Neural cell (in vitro differentiated cells): ENCODE results near the gene CCDC150. TPM values are rescaled to one million over a fixed set of nuclear protein-coding genes. Genes with fewer than 3 reads are reported as not detected.

Source experiments
- H2AFZ ChIP-seq: fragments of 200-600, 300-800 bp; sonication (generic), shearing (Covaris generic); 2 replicates; pipeline ENCODE4 v1.6.0; 2014; ENCODE audit warnings: low read depth, mild to moderate bottlenecking, antibody characterized with exemption, low read length, moderate library complexity
- H3F3A ChIP-seq: fragments of 200-600 bp; shearing (Covaris generic); 2 replicates; pipeline ENCODE4 v1.6.1; 2016; ENCODE audit warnings: mild to moderate bottlenecking, moderate library complexity, mixed read lengths, antibody characterized with exemption, low read length; ENCODE audit not compliant: insufficient read depth, poor library complexity, severe bottlenecking
- H3K27ac ChIP-seq: fragments of 200-600, 300-800 bp; sonication (generic), shearing (Covaris generic); 2 replicates; pipeline ENCODE4 v1.5.1; 2014; ENCODE audit warnings: mild to moderate bottlenecking, low read length, moderate library complexity
- H3K27me3 ChIP-seq: fragments of 300-800, 200-600 bp; sonication (generic), shearing (Covaris generic); 2 replicates; pipeline ENCODE4 v1.6.0; 2014; ENCODE audit warnings: mild to moderate bottlenecking, low read depth, low read length, moderate library complexity; ENCODE audit not compliant: insufficient read depth
- H3K36me3 ChIP-seq: fragments of 300-800, 200-600 bp; sonication (generic), shearing (Covaris generic); 2 replicates; pipeline ENCODE4 v1.5.1; 2014; ENCODE audit warnings: mild to moderate bottlenecking, antibody characterized with exemption, low read length, moderate library complexity; ENCODE audit not compliant: insufficient read depth
- H3K4me2 ChIP-seq: fragments of 300-800, 200-600 bp; sonication (generic), shearing (Covaris generic); 2 replicates; pipeline ENCODE4 v1.6.0; 2014; ENCODE audit warnings: mild to moderate bottlenecking, low read length
- H3K4me3 ChIP-seq: fragments of 300-800, 200-600 bp; sonication (generic), shearing (Covaris generic); 2 replicates; pipeline ENCODE4 v1.5.1; 2014; ENCODE audit warnings: mild to moderate bottlenecking, low read length, moderate library complexity
- H3K79me2 ChIP-seq: fragments of 200-600 bp; shearing (Covaris generic); replicated peaks from 2 replicates; pipeline ENCODE4 v1.6.0; 2014; ENCODE audit warnings: mild to moderate bottlenecking, low read length, moderate library complexity; ENCODE audit not compliant: insufficient read depth
- H3K9ac ChIP-seq: fragments of 300-800, 200-600 bp; sonication (generic), shearing (Covaris generic); 2 replicates; pipeline ENCODE4 v1.6.1; 2016; ENCODE audit warnings: mild to moderate bottlenecking, low read length, mixed read lengths
- H3K9me2 ChIP-seq: fragments of 200-600 bp; shearing (Covaris generic); 2 replicates; pipeline ENCODE4 v1.6.1; 2016; ENCODE audit warnings: mild to moderate bottlenecking, low read length, mixed read lengths; ENCODE audit not compliant: insufficient read depth
- H3K9me3 ChIP-seq: fragments of 200-600, 300-800 bp; sonication (generic), shearing (Covaris generic); 2 replicates; pipeline ENCODE4 v1.6.1; 2016; ENCODE audit warnings: mild to moderate bottlenecking, mixed run types, low read length, moderate library complexity, mixed read lengths
- H4K20me1 ChIP-seq: fragments of 200-600 bp; shearing (Covaris generic); 2 replicates; pipeline ENCODE4 v1.6.1; 2016; ENCODE audit warnings: mild to moderate bottlenecking, mixed run types; ENCODE audit not compliant: insufficient read depth
- CTCF ChIP-seq: fragments of 450-650 bp; IDR thresholded peaks from 2 replicates; pipeline ENCODE4 v1.5.1; 2014; ENCODE audit warnings: antibody characterized with exemption, mild to moderate bottlenecking, moderate library complexity; ENCODE audit not compliant: poor library complexity, severe bottlenecking
- EP300 ChIP-seq: fragments of 450-650 bp; conservative IDR thresholded peaks from 2 replicates; pipeline ENCODE4 v1.6.1; 2014; ENCODE audit warnings: antibody characterized with exemption, mild to moderate bottlenecking, moderate library complexity; ENCODE audit not compliant: poor library complexity, severe bottlenecking
- EZH2 ChIP-seq: fragments of 200-600, 300-800 bp; shearing (Covaris generic), sonication (generic); IDR thresholded peaks from 2 replicates; pipeline ENCODE4 v1.6.1; 2014; ENCODE audit warnings: antibody characterized with exemption, low read length, borderline replicate concordance, mild to moderate bottlenecking; ENCODE audit not compliant: insufficient read depth, poor library complexity, severe bottlenecking
- MXI1 ChIP-seq: fragments of 450-650 bp; conservative IDR thresholded peaks from 2 replicates; pipeline ENCODE4 v1.6.1; 2014; ENCODE audit warnings: antibody characterized with exemption, mild to moderate bottlenecking; ENCODE audit not compliant: poor library complexity, severe bottlenecking
- POLR2AphosphoS5 ChIP-seq: IDR thresholded peaks from 2 replicates; pipeline ENCODE4 v1.6.1; 2012
- RAD21 ChIP-seq: fragments of 450-650 bp; conservative IDR thresholded peaks from 2 replicates; pipeline ENCODE4 v1.6.1; 2014; ENCODE audit warnings: antibody characterized with exemption, mild to moderate bottlenecking, moderate library complexity
- REST ChIP-seq: IDR thresholded peaks from 2 replicates; pipeline ENCODE4 v1.6.1; 2012; ENCODE audit warnings: borderline replicate concordance
- SMC3 ChIP-seq: fragments of 450-650 bp; conservative IDR thresholded peaks from 2 replicates; pipeline ENCODE4 v1.6.1; 2014; ENCODE audit warnings: antibody characterized with exemption, mild to moderate bottlenecking, moderate library complexity; ENCODE audit not compliant: poor library complexity
- TAF1 ChIP-seq: IDR thresholded peaks from 2 replicates; pipeline ENCODE4 v1.6.1; 2012; ENCODE audit warnings: low read depth
- polyA plus RNA-seq: library from polyadenylated mRNA; depleted of rRNA; stranded (reverse); fragments of >200 nt; gene quantifications from 2 replicates; pipeline ENCODE4 v1.2.3, GENCODE V29; 2014

Gene CCDC150
- polyA plus RNA-seq, 1 donor from 2014 or later = 0.57 TPM

DNA sequence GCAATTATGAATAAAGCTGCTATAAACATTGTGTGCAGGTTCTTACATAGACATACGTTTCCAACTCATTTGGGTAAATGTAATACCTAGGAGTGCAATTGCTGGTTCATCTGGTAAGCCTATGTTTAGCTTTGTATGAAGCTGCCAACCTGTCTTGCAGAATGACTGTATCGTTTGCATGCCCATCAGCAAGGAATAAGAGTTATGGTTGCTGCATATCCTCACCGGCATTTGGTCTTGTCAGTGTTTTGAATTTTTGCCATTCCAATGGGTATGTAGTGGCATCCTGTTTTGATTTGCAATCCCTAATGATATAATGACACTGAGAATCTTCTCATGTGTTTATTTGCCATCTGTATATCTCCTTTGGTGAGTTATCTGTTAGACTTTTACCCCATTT, 20.7 kb downstream of the CCDC150 start:
- no peak overlapping the region for H2AFZ ChIP-seq
- no peaks in the 10 kb centered on the region for H3K36me3 ChIP-seq
- H3K27me3 ChIP-seq = no peaks in the 10 kb centered on the region
- H3K79me2 ChIP-seq = no peaks in the 10 kb centered on the region
- H3K27ac ChIP-seq = no peak overlapping the region
- no peak overlapping the region for H3K4me3 ChIP-seq
- no peaks in the 10 kb centered on the region for H4K20me1 ChIP-seq
- TF ChIP-seq SMC3 = no peak
- no peak for TF ChIP-seq TAF1
- TF ChIP-seq EZH2 = no peak
- no peak for TF ChIP-seq EP300
- TF ChIP-seq MXI1 = no peak
- H3K9me2 ChIP-seq = no peaks in the 10 kb centered on the region
- no peak overlapping the region for H3K4me2 ChIP-seq
- no peaks in the 10 kb centered on the region for H3K9me3 ChIP-seq
- H3F3A ChIP-seq = no peaks in the 10 kb centered on the region
- no peak overlapping the region for H3K9ac ChIP-seq

- TF ChIP-seq RAD21 (no peak), EZH2 (no peak), TAF1 (no peak), SMC3 (no peak), EP300 (no peak), REST (no peak), CTCF (no peak), POLR2AphosphoS5 (no peak), MXI1 (no peak)
- H3K9me2 ChIP-seq = no peaks in the 10 kb centered on the region
- no peaks in the 10 kb centered on the region for H3F3A ChIP-seq
- no peak overlapping the region for H3K4me2 ChIP-seq
- H4K20me1 ChIP-seq = no peaks in the 10 kb centered on the region
- no peaks in the 10 kb centered on the region for H3K27me3 ChIP-seq
- H3K79me2 ChIP-seq = no peaks in the 10 kb centered on the region
- no peaks in the 10 kb centered on the region for H3K36me3 ChIP-seq
- no peak overlapping the region for H2AFZ ChIP-seq
- no peak overlapping the region for H3K4me3 ChIP-seq
- H3K27ac ChIP-seq = no peak overlapping the region
- no peak overlapping the region for H3K9ac ChIP-seq
- H3K9me3 ChIP-seq = no peaks in the 10 kb centered on the region
Measured at GRCh38 chr2:196670342-196670741, 30.8 kb downstream of the CCDC150 start.
